DND-41 (cell line): Measurements from ENCODE around the gene SNX10.

Experiments used
- CTCF ChIP-seq: IDR thresholded peaks from 2 replicates; pipeline ENCODE4 v1.5.1; 2012; ENCODE audit warnings: borderline replicate concordance, low read length, moderate library complexity, mild to moderate bottlenecking; ENCODE audit not compliant: poor library complexity, severe bottlenecking; ENCODE audit errors: extremely low read depth
- EZH2 ChIP-seq: IDR thresholded peaks from 3 replicates; pipeline ENCODE4 v1.6.1; 2012; ENCODE audit warnings: borderline replicate concordance, low read depth, mild to moderate bottlenecking, moderate library complexity, low read length, inconsistent platforms; ENCODE audit not compliant: severe bottlenecking

DNA sequence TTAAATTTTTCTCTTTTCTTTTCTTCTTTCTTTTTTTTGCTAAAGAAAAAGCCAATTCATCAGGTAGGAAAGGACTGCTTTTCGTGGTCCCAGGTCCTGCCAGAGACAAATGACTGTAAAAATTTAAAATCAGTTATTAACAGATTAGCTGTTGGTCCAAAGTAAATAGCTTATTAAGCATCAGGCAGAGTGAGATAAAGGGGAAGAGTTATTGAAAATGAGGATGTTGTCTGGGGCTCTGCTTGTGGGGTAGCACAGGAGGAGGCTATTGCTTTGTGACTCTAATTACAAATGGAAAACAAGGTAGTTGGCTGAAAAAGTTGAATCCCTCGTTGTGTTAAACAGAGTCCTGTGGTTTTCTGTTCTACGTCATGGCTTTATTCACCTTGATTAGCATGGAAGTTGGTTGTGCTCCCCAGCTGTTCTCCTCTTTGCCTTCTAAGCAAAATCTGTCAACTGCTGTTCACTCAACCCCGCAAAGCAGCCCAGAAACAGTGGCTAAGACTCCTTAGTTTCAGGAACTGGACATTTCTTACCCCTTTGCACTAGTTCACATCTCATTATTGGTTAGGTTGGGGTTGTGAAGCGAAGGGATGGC lies 128.9 kb downstream of the SNX10 start:
- TF ChIP-seq CTCF: no peak
- no peak for TF ChIP-seq EZH2
